Measurements from ENCODE around the gene MYH7.
"Not testable (repeated sequence)": the region's sequence is repeated elsewhere in the genome, so short reads cannot be mapped to it uniquely, and the experiment has no call there.

The MYH7 gene

DNA sequence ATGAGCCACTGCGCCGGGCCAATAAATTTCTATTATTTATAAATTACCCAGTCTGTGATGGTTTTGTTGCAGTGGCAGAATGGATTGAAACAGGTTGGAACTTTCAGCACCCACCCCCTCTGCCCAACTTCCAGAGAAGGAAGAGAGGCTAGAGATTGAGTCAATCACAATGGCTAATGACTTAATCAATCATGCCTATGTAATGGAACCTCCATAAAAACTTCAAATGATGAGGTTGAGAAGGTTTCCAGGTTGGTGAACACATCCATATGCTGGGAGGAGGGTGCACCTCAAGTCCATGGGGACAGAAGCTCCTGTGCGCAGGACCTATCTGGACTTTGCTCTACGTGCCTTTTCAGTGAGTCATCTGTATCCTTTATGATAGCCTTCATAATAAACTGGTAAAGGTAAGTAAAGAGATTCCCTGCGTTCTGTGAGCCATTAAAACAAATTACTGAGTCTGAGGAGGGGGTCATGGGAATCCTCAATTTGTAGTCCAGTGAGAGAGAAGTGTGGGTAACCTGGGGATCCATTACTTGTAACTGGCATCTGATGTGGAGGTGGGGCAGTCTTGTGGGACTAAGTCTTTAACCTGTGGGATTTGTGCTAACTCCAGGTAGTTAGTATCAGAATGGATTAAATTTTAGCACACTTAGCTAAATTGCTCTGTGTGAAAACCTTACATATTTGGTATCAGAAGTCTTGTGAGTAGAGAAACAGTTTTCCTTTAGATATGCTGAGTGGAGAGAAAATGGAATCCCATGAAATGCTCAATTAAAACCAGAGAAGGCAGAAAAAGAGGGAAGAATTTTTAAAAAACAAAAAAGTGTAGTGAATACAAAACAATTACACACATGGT, 22.4 kb upstream of the MYH7 start:
- H3K27ac ChIP-seq = no peak overlapping the region
- no peak for TF ChIP-seq ZFX (IDR thresholded peaks at IDR 0.05; ENCODE audit: borderline replicate concordance)
- TF ChIP-seq, protein P1, sequence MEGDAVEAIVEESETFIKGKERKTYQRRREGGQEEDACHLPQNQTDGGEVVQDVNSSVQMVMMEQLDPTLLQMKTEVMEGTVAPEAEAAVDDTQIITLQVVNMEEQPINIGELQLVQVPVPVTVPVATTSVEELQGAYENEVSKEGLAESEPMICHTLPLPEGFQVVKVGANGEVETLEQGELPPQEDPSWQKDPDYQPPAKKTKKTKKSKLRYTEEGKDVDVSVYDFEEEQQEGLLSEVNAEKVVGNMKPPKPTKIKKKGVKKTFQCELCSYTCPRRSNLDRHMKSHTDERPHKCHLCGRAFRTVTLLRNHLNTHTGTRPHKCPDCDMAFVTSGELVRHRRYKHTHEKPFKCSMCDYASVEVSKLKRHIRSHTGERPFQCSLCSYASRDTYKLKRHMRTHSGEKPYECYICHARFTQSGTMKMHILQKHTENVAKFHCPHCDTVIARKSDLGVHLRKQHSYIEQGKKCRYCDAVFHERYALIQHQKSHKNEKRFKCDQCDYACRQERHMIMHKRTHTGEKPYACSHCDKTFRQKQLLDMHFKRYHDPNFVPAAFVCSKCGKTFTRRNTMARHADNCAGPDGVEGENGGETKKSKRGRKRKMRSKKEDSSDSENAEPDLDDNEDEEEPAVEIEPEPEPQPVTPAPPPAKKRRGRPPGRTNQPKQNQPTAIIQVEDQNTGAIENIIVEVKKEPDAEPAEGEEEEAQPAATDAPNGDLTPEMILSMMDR (IDR thresholded peaks at IDR 0.05) = no peak

DNA sequence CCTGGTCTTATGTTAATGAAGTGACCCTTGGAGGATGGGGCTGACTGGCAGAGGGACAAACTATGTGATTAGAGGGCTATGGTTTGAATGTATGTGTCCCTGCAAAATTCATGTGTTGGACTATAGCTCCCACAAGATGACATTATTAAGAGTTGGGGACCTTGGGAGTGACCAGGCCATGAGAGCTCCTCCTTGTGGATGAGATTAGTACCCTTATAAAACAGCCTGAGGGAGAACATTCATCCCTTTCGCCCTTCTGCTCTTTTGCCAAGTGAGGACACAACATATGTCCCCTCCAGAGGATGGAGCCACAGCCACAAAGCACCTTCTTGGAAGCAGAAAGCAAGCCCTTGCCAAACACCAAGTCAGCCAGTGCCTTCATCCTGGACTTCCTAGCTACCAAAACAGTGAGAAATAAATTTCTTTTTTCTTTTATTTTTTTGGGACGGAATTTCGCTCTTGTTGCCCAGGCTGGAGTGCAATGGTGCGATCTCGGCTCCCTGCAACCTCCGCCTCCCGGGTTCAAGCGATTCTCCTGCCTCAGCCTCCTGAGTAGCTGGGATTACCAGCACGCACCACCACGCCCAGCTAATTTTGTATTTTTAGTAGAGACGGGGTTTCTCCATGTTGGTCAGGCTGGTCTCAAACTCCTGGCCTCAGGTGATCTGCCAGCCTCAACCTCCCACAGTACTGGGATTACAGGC, 21.6 kb upstream of the MYH7 start:
- H3K27ac ChIP-seq = not testable (repeated sequence)

DNA sequence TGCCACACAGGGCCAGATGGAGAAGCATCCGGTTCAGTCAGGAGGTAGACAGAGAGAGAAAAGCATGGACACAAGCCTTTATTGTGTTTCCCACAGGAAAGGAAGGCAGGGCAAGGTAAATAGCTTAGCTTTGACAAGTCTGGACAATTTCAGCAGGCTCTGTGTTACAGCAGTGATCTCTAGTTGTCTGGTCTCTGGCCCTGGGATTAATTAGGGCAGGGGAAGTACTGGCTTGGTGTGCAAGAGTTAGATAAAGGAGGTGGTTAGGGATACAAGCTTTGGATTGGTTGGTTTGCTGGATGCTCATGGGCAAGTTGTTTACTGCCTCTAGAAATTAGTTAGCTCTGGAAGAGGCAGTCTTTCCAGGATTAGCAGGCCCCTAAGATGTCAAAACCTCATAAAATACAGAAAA, 19.0 kb upstream of the MYH7 start:
- TF ChIP-seq, protein P1 (IDR thresholded peaks at IDR 0.05) = no peak
- no peak for TF ChIP-seq ZFX (IDR thresholded peaks at IDR 0.05; ENCODE audit: borderline replicate concordance)
- H3K27ac ChIP-seq = no peak overlapping the region

DNA sequence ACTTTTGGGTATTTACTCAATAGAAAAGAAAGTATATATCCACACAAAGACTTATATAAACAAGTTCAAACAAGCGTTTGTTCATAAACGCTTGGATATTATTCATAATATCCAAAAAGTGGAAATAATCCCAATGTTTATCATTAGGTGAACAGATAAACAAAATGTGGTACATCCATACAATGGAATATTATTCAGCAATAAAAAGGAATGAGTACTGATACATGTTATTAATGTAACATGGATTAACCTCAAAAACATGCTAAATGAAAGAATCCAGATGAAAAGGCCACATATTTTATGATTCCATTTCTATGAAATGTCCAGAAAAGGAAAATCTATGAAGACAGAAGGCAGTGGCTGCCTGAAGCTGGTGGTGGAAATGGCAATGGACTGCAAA, 16.8 kb upstream of the MYH7 start:
- H3K27ac ChIP-seq = no peak overlapping the region
- no peak for TF ChIP-seq ZFX (IDR thresholded peaks at IDR 0.05; ENCODE audit: borderline replicate concordance)
- TF ChIP-seq, protein P1 (IDR thresholded peaks at IDR 0.05) = no peak

DNA sequence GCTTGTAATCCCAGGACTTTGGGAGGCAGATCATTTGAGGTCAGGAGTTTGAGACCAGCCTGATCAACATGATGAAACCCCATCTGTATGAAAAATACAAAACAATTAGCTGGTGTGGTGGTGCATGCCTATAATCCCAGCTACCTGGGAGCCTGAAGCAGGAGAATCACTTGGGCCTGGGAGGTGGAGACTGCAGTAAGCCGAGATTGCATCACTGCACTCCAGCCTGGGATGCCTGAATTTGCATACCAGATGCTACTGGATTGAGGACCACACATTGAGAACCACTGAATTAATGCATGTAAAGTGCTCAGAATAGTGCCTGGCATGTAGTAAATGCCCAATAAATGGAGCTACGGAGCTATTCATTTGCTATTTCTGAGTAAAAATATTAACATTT, 14.9 kb upstream of the MYH7 start:
- H3K27ac ChIP-seq = no peak overlapping the region
- TF ChIP-seq ZFX (IDR thresholded peaks at IDR 0.05; ENCODE audit: borderline replicate concordance) = no peak
- TF ChIP-seq, protein P1 (IDR thresholded peaks at IDR 0.05) = no peak

DNA sequence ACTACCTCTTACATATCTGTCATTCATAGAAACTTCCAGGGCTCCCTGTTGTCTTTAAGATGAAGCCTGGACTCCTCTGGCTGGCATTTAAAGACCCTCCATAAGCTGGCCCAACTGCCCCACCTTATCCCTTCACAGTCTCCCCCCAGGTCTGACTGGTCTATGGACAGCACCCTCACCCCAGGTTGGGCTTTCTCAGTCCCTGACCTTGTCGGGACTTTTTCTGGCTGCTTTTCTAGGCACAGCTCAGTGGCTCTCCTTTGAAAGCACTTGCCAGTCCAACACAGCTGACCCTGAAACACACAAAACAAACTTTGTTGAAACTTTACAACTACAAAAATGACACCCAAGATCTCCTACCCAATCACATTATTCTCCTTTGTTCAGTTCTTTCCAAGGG, 13.9 kb upstream of the MYH7 start:
- TF ChIP-seq ZFX (IDR thresholded peaks at IDR 0.05; ENCODE audit: borderline replicate concordance) = no peak
- TF ChIP-seq, protein P1 (IDR thresholded peaks at IDR 0.05) = no peak
- H3K27ac ChIP-seq = no peak overlapping the region

DNA sequence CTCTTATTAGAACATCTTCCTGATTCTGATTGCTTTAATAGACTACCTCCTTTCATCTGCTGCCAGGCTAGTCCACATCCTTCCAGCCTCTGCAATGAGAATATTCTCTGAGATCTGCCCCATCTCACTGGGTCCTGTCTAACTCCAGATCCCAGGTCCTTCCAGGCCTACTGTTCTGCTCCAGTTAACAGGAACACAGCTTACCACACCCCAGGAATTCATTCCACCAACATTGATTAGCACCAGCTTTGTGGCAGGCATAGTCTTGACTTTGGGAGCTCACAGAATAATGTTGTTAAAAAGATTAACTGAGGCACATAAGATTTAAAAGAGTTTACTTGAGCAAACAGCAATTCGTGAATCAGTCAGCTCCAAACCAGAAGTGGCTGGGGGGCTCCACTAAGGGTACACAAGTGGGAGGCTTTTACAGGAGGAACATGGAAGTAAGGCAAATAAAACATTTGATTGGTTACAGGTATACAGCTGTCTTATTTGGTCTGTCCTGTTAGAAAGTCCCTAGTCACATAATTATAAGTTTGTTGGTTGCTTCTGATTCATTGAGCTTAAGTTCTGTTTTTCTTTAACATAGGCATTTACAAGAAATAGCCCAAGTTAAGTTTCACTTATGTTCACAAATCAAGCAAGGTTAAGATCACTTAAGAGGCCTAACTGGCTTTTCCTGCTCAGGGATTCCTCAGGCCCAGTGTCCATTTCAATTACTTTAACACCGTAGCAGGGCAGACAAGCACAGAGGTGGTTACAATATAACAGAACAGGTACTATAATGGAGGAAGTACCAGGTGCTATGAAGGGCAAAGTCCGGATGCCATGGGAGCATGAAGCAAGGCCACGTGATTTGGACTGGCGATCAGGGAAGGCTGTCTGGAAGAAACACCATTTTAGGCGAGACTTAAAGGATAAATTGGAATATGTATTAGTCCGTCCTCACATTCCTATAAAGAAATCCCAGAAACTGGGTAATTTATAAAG, 12.2 kb upstream of the MYH7 start:
- H3K27ac ChIP-seq = peak overlapping the region; percentile 23; the same call in 1 of the 2 replicates
- TF ChIP-seq, protein P1 (IDR thresholded peaks at IDR 0.05) = no peak
- TF ChIP-seq ZFX (IDR thresholded peaks at IDR 0.05; ENCODE audit: borderline replicate concordance) = no peak
